Measurements from ENCODE around the gene CENPL. TPM values are rescaled to one million over a fixed set of nuclear protein-coding genes. Genes with fewer than 3 reads are reported as not detected.

CENPL gene
- total and polyA plus RNA-seq, 9 of the 15 experiments (the other 6 are each of a cell fraction or from before 2014, with no cell fraction given) = 33.0 to 52.7 (median 39.7) TPM

- TF ChIP-seq PREB (CRISPR knock-in tag; IDR thresholded peaks at IDR 0.05) (peak; percentile 19), GTF2A2 (tag; IDR thresholded peaks at IDR 0.05) (peak; percentile 98), MIER1 (IDR thresholded peaks at IDR 0.05; ENCODE audit: low read depth) (no peak), BRF2 (IDR thresholded peaks at IDR 0.05; ENCODE audit: borderline replicate concordance, insufficient read depth, insufficient read length) (no peak), CHD1 (IDR thresholded peaks at IDR 0.05; ENCODE audit: low read length) (no peak), ZBTB49 (CRISPR knock-in tag; IDR thresholded peaks at IDR 0.05; ENCODE audit: borderline replicate concordance) (no peak), AFF4 (CRISPR knock-in tag; IDR thresholded peaks at IDR 0.05) (peak; percentile 99), ZNF584 (CRISPR knock-in tag; IDR thresholded peaks at IDR 0.05; ENCODE audit: low read depth) (no peak), ZNF511 (CRISPR knock-in tag; IDR thresholded peaks at IDR 0.05) (peak; percentile 93), SMAD3 (CRISPR knock-in tag; conservative IDR thresholded peaks at IDR 0.05) (peak; percentile 59), BMI1 (IDR thresholded peaks at IDR 0.05; ENCODE audit: low read length) (no peak), ARID3B (CRISPR knock-in tag; IDR thresholded peaks at IDR 0.05; ENCODE audit: borderline replicate concordance) (0 out of 2 replicates have a peak, but pooled peaks have one; percentile 48), ARNT (IDR thresholded peaks at IDR 0.05) (peak in 1 of 2 experiments; percentile 69; a peak in 2 of 4 replicates), CHD4 (IDR thresholded peaks at IDR 0.05; ENCODE audit: insufficient read depth, insufficient replicate concordance, low read depth, low read length, poor library complexity, severe bottlenecking) (no peak)
Observed at GRCh38 chr1:173867753-173868265, 43.1 kb upstream of the CENPL start, which contains the start of gene GAS5 (continued).
